ENCODE data around the gene KIAA0753.

KIAA0753 gene

GRCh38 chr17:6648181-6648580 is 7.7 kb upstream of the KIAA0753 start:
- no peak overlapping the region for H3K4me3 ChIP-seq (ENCODE audit: low read depth, low read length)
- POLR2A ChIA-PET = no interaction called here
- no peak for DNase-seq (ENCODE audit: low read depth, low spot score)
- CTCF ChIA-PET = interaction anchor here (1.0 to 2.2 kb wide), 3 partner anchors 18 to 177 kb away, joined by 5 to 7 read pairs (median 5); no protein-coding TSS in a partner anchor
- peak; percentile 8 for TF ChIP-seq CTCF (IDR thresholded peaks at IDR 0.05; ENCODE audit: insufficient read depth, low read length, missing control alignments)

- ChIA-PET CTCF (no interaction called here), POLR2A (no interaction called here)
- TF ChIP-seq CTCF (IDR thresholded peaks at IDR 0.05; ENCODE audit: insufficient read depth, low read length, missing control alignments) = no peak
- H3K4me3 ChIP-seq (ENCODE audit: low read depth, low read length) = no peak overlapping the region
- no peak for DNase-seq (ENCODE audit: low read depth, low spot score)
Measured at GRCh38 chr17:6643451-6644125, 3.1 kb upstream of the KIAA0753 start.

GRCh38 chr17:6642592-6642991 is 2.1 kb upstream of the KIAA0753 start:
- no peak for TF ChIP-seq CTCF (IDR thresholded peaks at IDR 0.05; ENCODE audit: insufficient read depth, low read length, missing control alignments)
- ChIA-PET POLR2A (no interaction called here), CTCF (interaction anchor here (1.8 to 2.2 kb wide), 2 partner anchors 23 to 170 kb away, joined by 6 to 20 read pairs; no protein-coding TSS in a partner anchor)
- DNase-seq (ENCODE audit: low read depth, low spot score) = no peak
- H3K4me3 ChIP-seq (ENCODE audit: low read depth, low read length) = no peak overlapping the region

GRCh38 chr17:6641247-6641863 is 844 bp upstream of the KIAA0753 start:
- ChIA-PET CTCF (interaction anchor here (0.9 to 2.2 kb wide), 5 partner anchors 9 to 269 kb away, joined by 3 to 20 read pairs (median 6); no protein-coding TSS in a partner anchor), POLR2A (interaction anchor here (1.0 kb wide), 1 partner anchor 18 kb away, joined by 3 read pairs; no protein-coding TSS in a partner anchor)
- TF ChIP-seq CTCF (IDR thresholded peaks at IDR 0.05; ENCODE audit: insufficient read depth, low read length, missing control alignments) = no peak
- no peak for DNase-seq (ENCODE audit: low read depth, low spot score)
- peak overlapping the region; percentile 97 for H3K4me3 ChIP-seq (ENCODE audit: low read depth, low read length)

GRCh38 chr17:6639586-6640535 is 650 bp downstream of the KIAA0753 start:
- CTCF ChIA-PET = interaction anchor here (1.1 to 3.4 kb wide), 3 partner anchors 10 to 168 kb away, joined by 3 to 26 read pairs (median 5); no protein-coding TSS in a partner anchor
- DNase-seq (ENCODE audit: low read depth, low spot score) = no peak
- POLR2A ChIA-PET = interaction anchor here (0.6 to 1.2 kb wide), 3 partner anchors 12 to 197 kb away, joined by 4 to 6 read pairs (median 4); no protein-coding TSS in a partner anchor
- TF ChIP-seq CTCF (IDR thresholded peaks at IDR 0.05; ENCODE audit: insufficient read depth, low read length, missing control alignments) = no peak
- H3K4me3 ChIP-seq (ENCODE audit: low read depth, low read length) = peak overlapping the region; percentile 97
